Posterior cingulate gyrus (tissue), 11 donors: ENCODE data around the gene LZTS3.
"Not testable (repeated sequence)": the region's sequence is repeated elsewhere in the genome, so short reads cannot be mapped to it uniquely, and the experiment has no call there.

Experiments used
- DNase-seq, 10 donors: peaks; one replicate each; pipeline versions ENCODE4 v3.0.0 to v3.0.0-alpha.2; 2020 to 2021; ENCODE audit warnings: mixed read lengths in 3 of 10
- intact Hi-C: fragments of 100-400 bp; cut with DNase I; formaldehyde crosslinking; loops from one replicate; pipeline ENCODE4 v1.15.1; 2023

Gene LZTS3

GRCh38 chr20:3150908-3151307 is 22.4 kb downstream of the LZTS3 start:
- intact Hi-C loops = no loop called here
- DNase-seq = no peak

GRCh38 chr20:3146732-3147341 is 26.5 kb downstream of the LZTS3 start:
- DNase-seq = peak in 5 of 10 donors; percentile 30 to 89 (median 89)
- intact Hi-C loops = no loop called here

- intact Hi-C loops = no loop called here
- no peak for DNase-seq
These were observed 31.6 kb downstream of the LZTS3 start for GRCh38 chr20:3141757-3142156.

GRCh38 chr20:3137492-3137891 is 35.9 kb downstream of the LZTS3 start:
- intact Hi-C loops = no loop called here
- no peak for DNase-seq

- intact Hi-C loops = no loop called here
- DNase-seq = no peak
These were observed 37.8 kb downstream of the LZTS3 start for GRCh38 chr20:3135507-3136070.

GRCh38 chr20:3134151-3134550 is 39.2 kb downstream of the LZTS3 start:
- DNase-seq = no peak
- intact Hi-C loops = no loop called here

- no peak for DNase-seq
- intact Hi-C loops = no loop called here
These were observed 40.2 kb downstream of the LZTS3 start for GRCh38 chr20:3133155-3133554.

- intact Hi-C loops = no loop called here
- no peak for DNase-seq
These were observed 43.2 kb downstream of the LZTS3 start for GRCh38 chr20:3130051-3130600.

- DNase-seq = no peak
- intact Hi-C loops = no loop called here
These were observed 44.3 kb downstream of the LZTS3 start for GRCh38 chr20:3129094-3129493.

GRCh38 chr20:3128275-3128984 is 44.9 kb downstream of the LZTS3 start:
- no peak for DNase-seq
- intact Hi-C loops = no loop called here

GRCh38 chr20:3126527-3126859 is 46.9 kb downstream of the LZTS3 start:
- DNase-seq = no peak
- intact Hi-C loops = no loop called here

GRCh38 chr20:3125776-3126526 is 47.4 kb downstream of the LZTS3 start:
- DNase-seq, intact Hi-C loops: not testable (repeated sequence)

- intact Hi-C loops = not testable (repeated sequence)
- peak in 2 of 10 donors; percentile 79 to 85 for DNase-seq
These were observed 48.4 kb downstream of the LZTS3 start for GRCh38 chr20:3124773-3125560.

- intact Hi-C loops, DNase-seq: not testable (repeated sequence)
These were observed 49.2 kb downstream of the LZTS3 start for GRCh38 chr20:3124163-3124562.

GRCh38 chr20:3123542-3123941 is 49.8 kb downstream of the LZTS3 start:
- intact Hi-C loops = no loop called here
- DNase-seq = no peak

GRCh38 chr20:3121955-3122610 is 51.3 kb downstream of the LZTS3 start:
- intact Hi-C loops = no loop called here

GRCh38 chr20:3121271-3121911 is 52.0 kb downstream of the LZTS3 start:
- intact Hi-C loops = no loop called here

More at GRCh38 chr20:3121955-3122610, 51.3 kb downstream of the LZTS3 start:
- peak in 1 of 10 donors; percentile 32 for DNase-seq

GRCh38 chr20:3119044-3119443 is 54.3 kb downstream of the LZTS3 start:
- DNase-seq = peak in 1 of 10 donors; percentile 35
- intact Hi-C loops = no loop called here

More at GRCh38 chr20:3121271-3121911, 52.0 kb downstream of the LZTS3 start:
- DNase-seq = no peak

- intact Hi-C loops = not testable (repeated sequence)
- DNase-seq = peak in 8 of 10 donors; percentile 41 to 93 (median 58)
These were observed 55.4 kb downstream of the LZTS3 start for GRCh38 chr20:3117839-3118379.
